Ramos (cell line): ENCODE measurements around the gene DERL3.

Experiments
- in situ Hi-C: fragments of 300-500 bp; cut with MboI; formaldehyde crosslinking; loops from one replicate; pipeline ENCODE4 v1.14.3; 2022; ENCODE audit warnings: low sequenced_read_pairs; ENCODE audit not compliant: unreplicated experiment

DERL3 gene

DNA sequence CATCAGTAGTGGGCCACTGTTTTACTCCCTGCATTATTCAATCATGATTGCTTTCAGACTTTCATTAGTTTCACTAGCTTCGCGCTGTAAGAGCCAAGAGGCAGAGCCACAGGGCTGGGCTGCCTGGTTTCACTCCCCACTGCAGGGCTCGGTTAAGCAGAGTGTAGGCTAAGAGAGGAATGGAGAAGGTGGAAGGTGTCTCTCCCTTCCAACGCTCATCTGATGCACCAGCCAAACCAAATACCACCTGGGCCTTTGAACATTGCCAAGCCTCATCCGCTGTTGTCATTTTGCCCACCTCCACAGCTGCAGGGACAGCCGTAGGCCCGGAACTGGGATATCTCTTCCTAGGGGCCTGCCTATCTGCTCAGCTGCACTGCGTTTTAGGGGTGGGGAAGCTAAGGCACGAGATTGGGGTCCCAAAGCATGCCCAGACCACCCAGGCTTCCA is 52.5 kb downstream of the DERL3 start:
- in situ Hi-C loops = no loop called here
